HEK293 (cell line): ENCODE measurements around the gene IFT52.

Experiments
- CTCF ChIA-PET: fragments of 350-600 bp; formaldehyde crosslinking; extraction: SDS; loops from one replicate; lab custom pipeline; 2021; ENCODE audit warnings: antibody characterized with exemption; lab: Yijun Ruan, JAX
- POLR2A ChIA-PET: fragments of 300-600 bp; formaldehyde crosslinking; extraction: SDS; loops from one replicate; lab custom pipeline; 2020; ENCODE audit warnings: antibody characterized with exemption, inconsistent platforms; lab: Yijun Ruan, JAX
- H3K27ac ChIP-seq: fragments of 200-500 bp; sonication (Bioruptor generic); 2 replicates; pipeline ENCODE4 v1.5.1; 2014; ENCODE audit warnings: low read depth, low read length, control low read depth, inconsistent platforms; ENCODE audit errors: extremely low read depth
- H3K36me3 ChIP-seq, 2 experiments: fragments of 200-500 bp in 1 of 2; sonication (Bioruptor generic) in 1 of 2; 1 replicate in 1 of 2; 2 replicates in 1 of 2; pipeline ENCODE4 v1.5.1; 2014 to 2017; ENCODE audit warnings: inconsistent platforms in 2 of 2, low read length in 2 of 2; ENCODE audit not compliant: control insufficient read depth in 2 of 2, insufficient read depth in 1 of 2
- H3K4me1 ChIP-seq: fragments of 200-500 bp; sonication (Bioruptor generic); 2 replicates; pipeline ENCODE4 v1.5.1; 2014; ENCODE audit warnings: mild to moderate bottlenecking, low read length, inconsistent platforms; ENCODE audit not compliant: control insufficient read depth, insufficient read depth
- H3K4me3 ChIP-seq: 2 replicates; pipeline ENCODE4 v1.5.1; 2011; ENCODE audit warnings: low read depth, mild to moderate bottlenecking, control low read depth, low read length, moderate library complexity
- H3K9me3 ChIP-seq: fragments of 200-500 bp; sonication (Bioruptor generic); 2 replicates; pipeline ENCODE4 v1.5.1; 2014; ENCODE audit warnings: low read depth, low read length, inconsistent platforms; ENCODE audit not compliant: control insufficient read depth, insufficient read depth
- BCL6B ChIP-seq: fragments of 450-650 bp; formaldehyde crosslinking; IDR thresholded peaks from 2 replicates; pipeline ENCODE4 v1.5.1; 2017; ENCODE audit warnings: missing biosample characterization, missing genetic modification characterization
- EGR2 ChIP-seq: fragments of 450-650 bp; formaldehyde crosslinking; IDR thresholded peaks from 2 replicates; pipeline ENCODE4 v1.5.1; 2016; ENCODE audit warnings: low read depth, missing biosample characterization, missing genetic modification characterization
- KLF9 ChIP-seq: fragments of 450-650 bp; formaldehyde crosslinking; IDR thresholded peaks from 2 replicates; pipeline ENCODE4 v1.5.1; 2016; ENCODE audit warnings: missing biosample characterization, missing genetic modification characterization, low read depth
- MYNN ChIP-seq: fragments of 450-650 bp; formaldehyde crosslinking; IDR thresholded peaks from 2 replicates; pipeline ENCODE4 v1.5.1; 2016; ENCODE audit warnings: missing biosample characterization, missing genetic modification characterization, borderline replicate concordance
- RBAK ChIP-seq: fragments of 450-650 bp; formaldehyde crosslinking; IDR thresholded peaks from 2 replicates; pipeline ENCODE4 v1.5.1; 2016; ENCODE audit warnings: missing biosample characterization, missing genetic modification characterization
- TCF7L2 ChIP-seq: IDR thresholded peaks from 2 replicates; pipeline ENCODE4 v1.6.1; 2011; ENCODE audit warnings: low read depth, mild to moderate bottlenecking, inconsistent platforms, low read length, moderate library complexity, borderline replicate concordance
- TSHZ1 ChIP-seq: fragments of 450-650 bp; formaldehyde crosslinking; IDR thresholded peaks from 2 replicates; pipeline ENCODE4 v1.5.1; 2016; ENCODE audit warnings: missing biosample characterization, missing genetic modification characterization, borderline replicate concordance
- ZBTB17 ChIP-seq: fragments of 450-650 bp; formaldehyde crosslinking; IDR thresholded peaks from 2 replicates; pipeline ENCODE4 v1.5.1; 2016; ENCODE audit warnings: missing biosample characterization, missing genetic modification characterization
- ZBTB21 ChIP-seq: fragments of 450-650 bp; formaldehyde crosslinking; IDR thresholded peaks from 2 replicates; pipeline ENCODE4 v1.5.1; 2017; ENCODE audit warnings: missing biosample characterization, missing genetic modification characterization
- ZBTB49 ChIP-seq: fragments of 450-650 bp; formaldehyde crosslinking; IDR thresholded peaks from 2 replicates; pipeline ENCODE4 v1.5.1; 2016; ENCODE audit warnings: missing biosample characterization, missing genetic modification characterization, low read depth
- ZBTB6 ChIP-seq: fragments of 450-650 bp; formaldehyde crosslinking; IDR thresholded peaks from 2 replicates; pipeline ENCODE4 v1.5.1; 2017; ENCODE audit warnings: missing biosample characterization, missing genetic modification characterization
- ZEB2 ChIP-seq: fragments of 450-650 bp; formaldehyde crosslinking; IDR thresholded peaks from 2 replicates; pipeline ENCODE4 v1.5.1; 2016; ENCODE audit warnings: missing biosample characterization, missing genetic modification characterization
- ZNF132 ChIP-seq: fragments of 450-650 bp; formaldehyde crosslinking; IDR thresholded peaks from 2 replicates; pipeline ENCODE4 v1.5.1; 2017; ENCODE audit warnings: missing biosample characterization, missing genetic modification characterization, borderline replicate concordance
- ZNF211 ChIP-seq: fragments of 450-650 bp; formaldehyde crosslinking; IDR thresholded peaks from 2 replicates; pipeline ENCODE4 v1.5.1; 2016; ENCODE audit warnings: low read depth, missing biosample characterization, missing genetic modification characterization
- ZNF23 ChIP-seq: fragments of 450-650 bp; formaldehyde crosslinking; IDR thresholded peaks from 2 replicates; pipeline ENCODE4 v1.5.1; 2016; ENCODE audit warnings: missing biosample characterization, missing genetic modification characterization, borderline replicate concordance
- ZNF248 ChIP-seq: fragments of 450-650 bp; formaldehyde crosslinking; IDR thresholded peaks from 2 replicates; pipeline ENCODE4 v1.5.1; 2017; ENCODE audit warnings: missing biosample characterization, missing genetic modification characterization
- ZNF561 ChIP-seq: fragments of 450-650 bp; IDR thresholded peaks from 2 replicates; pipeline ENCODE4 v1.5.1; 2018; ENCODE audit warnings: missing biosample characterization, missing genetic modification characterization, borderline replicate concordance
- ZNF629 ChIP-seq: fragments of 450-650 bp; formaldehyde crosslinking; IDR thresholded peaks from 2 replicates; pipeline ENCODE4 v1.5.1; 2017; ENCODE audit warnings: missing biosample characterization, missing genetic modification characterization
- ZSCAN16 ChIP-seq: fragments of 450-650 bp; formaldehyde crosslinking; IDR thresholded peaks from 2 replicates; pipeline ENCODE4 v1.5.1; 2016; ENCODE audit warnings: missing biosample characterization, missing genetic modification characterization
- ZSCAN23 ChIP-seq: fragments of 450-650 bp; formaldehyde crosslinking; IDR thresholded peaks from 2 replicates; pipeline ENCODE4 v1.5.1; 2016; ENCODE audit warnings: missing biosample characterization, missing genetic modification characterization
- ZXDB ChIP-seq: fragments of 450-650 bp; formaldehyde crosslinking; IDR thresholded peaks from 2 replicates; pipeline ENCODE4 v1.5.1; 2016; ENCODE audit warnings: missing biosample characterization, missing genetic modification characterization

Gene IFT52

GRCh38 chr20:43569282-43569681, 21.5 kb upstream of the IFT52 start:
- H3K4me3 ChIP-seq = no peak overlapping the region
- no peak for TF ChIP-seq KLF9 (tag by site-specific recombination)
- no peak for TF ChIP-seq ZNF132 (tag by site-specific recombination)
- no peak for TF ChIP-seq MYNN
- TF ChIP-seq TSHZ1 = no peak
- no peak for TF ChIP-seq ZNF23 (tag by site-specific recombination)
- no peak for TF ChIP-seq ZNF211
- no peak for TF ChIP-seq ZNF561
- no peak for TF ChIP-seq ZBTB21 (tag by site-specific recombination)
- no peak for TF ChIP-seq ZXDB (tag by site-specific recombination)
- TF ChIP-seq ZBTB6 (tag by site-specific recombination) = no peak
- no peak for TF ChIP-seq TCF7L2
- TF ChIP-seq ZSCAN16 = no peak
- TF ChIP-seq ZBTB17 = no peak
- no peak for TF ChIP-seq EGR2 (tag by site-specific recombination)
- no peak for TF ChIP-seq RBAK
- TF ChIP-seq ZBTB49 (tag by site-specific recombination) = no peak
- no peak for TF ChIP-seq ZNF629 (tag by site-specific recombination)
- no peaks in the 10 kb centered on the region for H3K36me3 ChIP-seq
- ChIA-PET POLR2A (interaction anchor here (0.6 kb wide), 1 partner anchor 90 kb away, joined by 3 read pairs; no protein-coding TSS in a partner anchor), CTCF (interaction anchor here (1.2 kb wide), 1 partner anchor 19 kb away, joined by 4 read pairs; no protein-coding TSS in a partner anchor)
- no peaks in the 10 kb centered on the region for H3K9me3 ChIP-seq
- H3K4me1 ChIP-seq = no peaks in the 10 kb centered on the region
- no peak overlapping the region for H3K27ac ChIP-seq

- TF ChIP-seq ZNF248 (tag by site-specific recombination) (no peak), ZSCAN23 (no peak), BCL6B (tag by site-specific recombination) (no peak), ZEB2 (tag by site-specific recombination) (no peak)
- no peak overlapping the region for H3K27ac ChIP-seq
- H3K4me1 ChIP-seq = no peaks in the 10 kb centered on the region
- no peak overlapping the region for H3K4me3 ChIP-seq
- H3K36me3 ChIP-seq = no peaks in the 10 kb centered on the region
- ChIA-PET POLR2A (interaction anchor here (0.9 kb wide), 1 partner anchor 20 kb away, joined by 3 read pairs; the partner anchor contains the start of gene IFT52), CTCF (interaction anchor here (0.8 to 0.9 kb wide), 2 partner anchors 32 to 513 kb away, joined by 3 to 5 read pairs; no protein-coding TSS in a partner anchor)
- no peaks in the 10 kb centered on the region for H3K9me3 ChIP-seq
Measured at GRCh38 chr20:43570496-43570895, 20.2 kb upstream of the IFT52 start.
